ENCODE data around the gene CDK16. TPM values are rescaled to one million over a fixed set of nuclear protein-coding genes. Genes with fewer than 3 reads are reported as not detected.

Gene CDK16
- total RNA-seq, 4 donors from 2014 or later: 23.2 to 80.5 (median 74.3) TPM

- TF ChIP-seq POLR2A (IDR thresholded peaks at IDR 0.05) (no peak), CTCF (IDR thresholded peaks at IDR 0.05) (no peak)
- intact Hi-C loops (cut with DNase I; ENCODE audit: low total_unique reads): no loop called here
- DNase-seq: no peak
- Histone ChIP-seq H3K4me3 (no peak overlapping the region), H3K27me3 (no peaks in the 10 kb centered on the region), H3K9me3 (no peaks in the 10 kb centered on the region), H3K36me3 (no peaks in the 10 kb centered on the region), H3K4me1 (no peaks in the 10 kb centered on the region), H3K27ac (no peak overlapping the region)
Observed at GRCh38 chrX:47241201-47242011, 22.9 kb downstream of the CDK16 start.

- Histone ChIP-seq H3K4me3 (no peak overlapping the region), H3K4me1 (no peaks in the 10 kb centered on the region), H3K9me3 (no peaks in the 10 kb centered on the region), H3K36me3 (no peaks in the 10 kb centered on the region), H3K27ac (no peak overlapping the region), H3K27me3 (no peaks in the 10 kb centered on the region)
- no peak for DNase-seq
- intact Hi-C loops (cut with DNase I; ENCODE audit: low total_unique reads): no loop called here
- TF ChIP-seq CTCF (IDR thresholded peaks at IDR 0.05): no peak
- no peak for TF ChIP-seq POLR2A (IDR thresholded peaks at IDR 0.05)
Observed at GRCh38 chrX:47242321-47242720, 23.8 kb downstream of the CDK16 start.

GRCh38 chrX:47243351-47243750 lies 24.9 kb downstream of the CDK16 start:
- Histone ChIP-seq H3K4me1 (no peaks in the 10 kb centered on the region), H3K27ac (no peak overlapping the region), H3K4me3 (no peak overlapping the region), H3K9me3 (no peaks in the 10 kb centered on the region), H3K27me3 (no peaks in the 10 kb centered on the region), H3K36me3 (no peaks in the 10 kb centered on the region)
- TF ChIP-seq CTCF (IDR thresholded peaks at IDR 0.05) (no peak), POLR2A (IDR thresholded peaks at IDR 0.05) (no peak)
- no peak for DNase-seq
- intact Hi-C loops (cut with DNase I; ENCODE audit: low total_unique reads): no loop called here

GRCh38 chrX:47244676-47245075 lies 26.2 kb downstream of the CDK16 start:
- Histone ChIP-seq H3K4me3 (no peak overlapping the region), H3K27ac (no peak overlapping the region), H3K36me3 (no peaks in the 10 kb centered on the region), H3K4me1 (no peaks in the 10 kb centered on the region), H3K9me3 (no peaks in the 10 kb centered on the region), H3K27me3 (no peaks in the 10 kb centered on the region)
- TF ChIP-seq POLR2A (IDR thresholded peaks at IDR 0.05): no peak
- no peak for TF ChIP-seq CTCF (IDR thresholded peaks at IDR 0.05)
- intact Hi-C loops (cut with DNase I; ENCODE audit: low total_unique reads): no loop called here
- DNase-seq: no peak

GRCh38 chrX:47245156-47245555 lies 26.7 kb downstream of the CDK16 start:
- Histone ChIP-seq H3K4me3 (no peak overlapping the region), H3K36me3 (no peaks in the 10 kb centered on the region), H3K9me3 (no peaks in the 10 kb centered on the region), H3K27ac (no peak overlapping the region), H3K4me1 (no peaks in the 10 kb centered on the region), H3K27me3 (no peaks in the 10 kb centered on the region)
- intact Hi-C loops (cut with DNase I; ENCODE audit: low total_unique reads): no loop called here
- TF ChIP-seq CTCF (IDR thresholded peaks at IDR 0.05): no peak
- no peak for TF ChIP-seq POLR2A (IDR thresholded peaks at IDR 0.05)
- DNase-seq: no peak
